Non-pigmented ciliary epithelial cell (primary cell): ENCODE results near the gene THSD4.

Source experiments
- DNase-seq: peaks from one replicate; pipeline ENCODE4 v3.0.0-alpha.2; 2010; ENCODE audit warnings: low read depth

The THSD4 gene

GRCh38 chr15:71591057-71591456, 475.8 kb downstream of the THSD4 start:
- DNase-seq: no peak

GRCh38 chr15:71592203-71592602, 476.9 kb downstream of the THSD4 start:
- no peak for DNase-seq

GRCh38 chr15:71595846-71596553, 480.7 kb downstream of the THSD4 start:
- no peak for DNase-seq

GRCh38 chr15:71596672-71597071, 481.4 kb downstream of the THSD4 start:
- no peak for DNase-seq

- DNase-seq: no peak
These were observed 481.9 kb downstream of the THSD4 start for GRCh38 chr15:71597126-71597525.

GRCh38 chr15:71597637-71598036, 482.4 kb downstream of the THSD4 start:
- no peak for DNase-seq

GRCh38 chr15:71598741-71599140, 483.5 kb downstream of the THSD4 start:
- no peak for DNase-seq

GRCh38 chr15:71599418-71600151, 484.3 kb downstream of the THSD4 start:
- no peak for DNase-seq

- no peak for DNase-seq
These were observed 485.0 kb downstream of the THSD4 start for GRCh38 chr15:71600237-71600636.

- DNase-seq: no peak
These were observed 486.0 kb downstream of the THSD4 start for GRCh38 chr15:71601038-71601834.

- no peak for DNase-seq
These were observed 488.1 kb downstream of the THSD4 start for GRCh38 chr15:71603379-71603778.

- DNase-seq: no peak
These were observed 492.1 kb downstream of the THSD4 start for GRCh38 chr15:71607383-71607782.

- no peak for DNase-seq
These were observed 495.7 kb downstream of the THSD4 start for GRCh38 chr15:71610728-71611552.

GRCh38 chr15:71611553-71612396, 496.5 kb downstream of the THSD4 start:
- DNase-seq: no peak

GRCh38 chr15:71612397-71612722, 497.1 kb downstream of the THSD4 start:
- no peak for DNase-seq

- DNase-seq: no peak
These were observed 497.6 kb downstream of the THSD4 start for GRCh38 chr15:71612869-71613268.

GRCh38 chr15:71623111-71623510, 507.8 kb downstream of the THSD4 start:
- DNase-seq: no peak

GRCh38 chr15:71626596-71627088, 511.4 kb downstream of the THSD4 start:
- DNase-seq: no peak

- no peak for DNase-seq
These were observed 511.9 kb downstream of the THSD4 start for GRCh38 chr15:71627188-71627587.

GRCh38 chr15:71627604-71628003, 512.3 kb downstream of the THSD4 start:
- DNase-seq: no peak
